ENCODE data around the gene SOCS6.

DNA sequence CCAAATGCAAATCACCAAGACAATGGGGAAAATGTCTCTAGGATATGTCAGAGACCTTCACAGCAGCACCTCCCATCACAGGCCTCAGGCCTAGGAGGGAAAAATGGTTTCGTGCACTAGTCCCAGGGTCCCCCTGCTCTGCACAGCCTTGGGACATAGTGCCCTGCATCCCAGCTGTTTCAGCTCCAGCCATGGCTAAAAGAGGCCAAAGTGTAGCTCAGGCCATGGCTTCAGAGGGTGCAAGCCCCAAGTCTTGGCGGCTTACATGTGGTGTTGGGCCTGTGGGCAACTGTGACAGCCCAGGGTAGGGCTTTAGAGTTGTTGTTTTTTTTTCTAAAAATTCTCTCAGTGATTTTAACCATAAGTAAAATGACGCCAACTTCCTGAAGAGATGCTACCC is 25.5 kb upstream of the SOCS6 start:
- TF ChIP-seq TCF12 (IDR thresholded peaks at IDR 0.05; ENCODE audit: low read depth) (no peak), NFIC (IDR thresholded peaks at IDR 0.05) (no peak), CREB1 (IDR thresholded peaks at IDR 0.05; ENCODE audit: low read depth) (no peak), EP300 (IDR thresholded peaks at IDR 0.05; ENCODE audit: borderline replicate concordance) (no peak)

All from Ishikawa (cell line).